Measurements from ENCODE around the gene AFG1L.
"Not testable (repeated sequence)": the region's sequence is repeated elsewhere in the genome, so short reads cannot be mapped to it uniquely, and the experiment has no call there.

The AFG1L gene

DNA sequence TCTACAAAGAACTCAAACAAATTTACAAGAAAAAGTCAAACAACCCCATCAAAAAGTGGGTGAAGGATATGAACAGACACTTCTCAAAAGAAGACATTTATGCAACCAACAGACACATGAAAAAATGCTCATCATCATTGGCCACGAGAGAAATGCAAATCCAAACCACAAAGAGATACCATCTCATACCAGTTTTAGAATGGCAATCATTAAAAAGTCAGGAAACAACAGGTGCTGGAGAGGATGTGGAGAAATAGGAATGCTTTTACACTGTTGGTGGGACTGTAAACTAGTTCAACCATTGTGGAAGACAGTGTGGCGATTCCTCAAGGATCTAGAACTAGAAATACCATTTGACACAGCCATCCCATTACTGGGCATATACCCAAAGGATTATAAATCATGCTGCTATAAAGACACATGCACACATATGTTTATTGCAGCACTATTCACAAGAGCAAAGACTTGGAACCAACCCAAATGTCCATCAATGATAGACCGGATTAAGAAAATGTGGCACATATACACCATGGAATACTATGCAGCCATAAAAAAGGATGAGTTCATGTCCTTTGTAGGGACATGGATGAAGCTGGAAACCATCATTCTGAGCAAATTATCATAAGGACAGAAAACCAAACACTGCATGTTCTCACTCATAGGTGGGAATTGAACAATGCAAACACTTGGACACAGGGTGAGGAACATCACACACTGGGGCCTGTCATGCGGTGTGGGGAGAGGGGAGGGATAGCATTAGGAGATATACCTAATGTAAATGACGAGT lies 121.4 kb downstream of the AFG1L start:
- DNase-seq (ENCODE audit: low read depth): not testable (repeated sequence)

- DNase-seq (ENCODE audit: low read depth): no peak
These were observed 122.2 kb downstream of the AFG1L start for GRCh38 chr6:108417027-108417426.

GRCh38 chr6:108419474-108419873 lies 124.6 kb downstream of the AFG1L start:
- no peak for DNase-seq (ENCODE audit: low read depth)

- DNase-seq (ENCODE audit: low read depth): no peak
These were observed 125.2 kb downstream of the AFG1L start for GRCh38 chr6:108419934-108420609.

GRCh38 chr6:108421366-108421765 lies 126.5 kb downstream of the AFG1L start:
- DNase-seq (ENCODE audit: low read depth): no peak

GRCh38 chr6:108423982-108424705 lies 129.3 kb downstream of the AFG1L start:
- no peak for DNase-seq (ENCODE audit: low read depth)

- DNase-seq (ENCODE audit: low read depth): no peak
These were observed 130.6 kb downstream of the AFG1L start for GRCh38 chr6:108425428-108425827.

DNA sequence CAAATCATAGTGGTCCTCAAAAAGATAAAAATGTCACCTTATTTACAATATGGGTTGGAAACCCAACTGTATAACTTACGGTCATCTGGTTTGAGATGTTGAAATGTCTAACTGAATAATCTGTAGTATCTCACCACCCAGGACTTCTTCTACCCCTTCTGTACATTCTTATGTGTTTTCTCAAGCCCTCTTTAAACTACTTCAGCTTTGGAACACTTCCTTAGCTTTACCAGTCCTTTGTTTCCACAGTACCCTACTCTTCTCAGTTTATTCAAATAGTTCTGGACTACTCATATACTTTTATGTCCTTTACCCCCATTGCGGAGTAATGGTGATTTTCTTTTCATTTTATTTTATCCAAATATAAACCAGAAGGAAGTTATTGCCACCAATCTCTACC lies 137.3 kb downstream of the AFG1L start:
- DNase-seq (ENCODE audit: low read depth): no peak

GRCh38 chr6:108432792-108433191 lies 137.9 kb downstream of the AFG1L start:
- DNase-seq (ENCODE audit: low read depth): no peak

- no peak for DNase-seq (ENCODE audit: low read depth)
These were observed 139.4 kb downstream of the AFG1L start for GRCh38 chr6:108434222-108434621.

GRCh38 chr6:108435391-108435790 lies 140.5 kb downstream of the AFG1L start:
- DNase-seq (ENCODE audit: low read depth): no peak

- no peak for DNase-seq (ENCODE audit: low read depth)
These were observed 141.9 kb downstream of the AFG1L start for GRCh38 chr6:108436771-108437170.

DNA sequence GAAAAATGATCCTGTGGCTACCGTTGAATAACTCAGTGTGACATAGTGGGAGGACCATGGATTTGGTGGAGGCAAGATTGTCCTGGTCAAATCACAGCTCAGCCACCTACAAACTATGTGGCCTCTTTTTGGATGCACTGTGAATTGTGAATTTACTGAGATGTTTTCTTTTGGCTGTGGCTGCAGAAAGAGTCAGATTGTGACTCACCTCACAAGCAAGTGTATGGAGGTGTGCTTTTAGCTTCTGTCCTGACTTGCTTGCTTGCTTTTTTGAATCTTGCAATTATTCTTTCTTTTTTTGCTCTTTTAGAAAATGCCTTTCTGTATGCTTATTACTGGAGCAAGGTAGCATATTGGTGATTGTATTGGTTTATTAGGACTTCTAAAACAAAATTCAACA lies 143.0 kb downstream of the AFG1L start:
- DNase-seq (ENCODE audit: low read depth): no peak

- DNase-seq (ENCODE audit: low read depth): no peak
These were observed 144.1 kb downstream of the AFG1L start for GRCh38 chr6:108438918-108439317.

DNA sequence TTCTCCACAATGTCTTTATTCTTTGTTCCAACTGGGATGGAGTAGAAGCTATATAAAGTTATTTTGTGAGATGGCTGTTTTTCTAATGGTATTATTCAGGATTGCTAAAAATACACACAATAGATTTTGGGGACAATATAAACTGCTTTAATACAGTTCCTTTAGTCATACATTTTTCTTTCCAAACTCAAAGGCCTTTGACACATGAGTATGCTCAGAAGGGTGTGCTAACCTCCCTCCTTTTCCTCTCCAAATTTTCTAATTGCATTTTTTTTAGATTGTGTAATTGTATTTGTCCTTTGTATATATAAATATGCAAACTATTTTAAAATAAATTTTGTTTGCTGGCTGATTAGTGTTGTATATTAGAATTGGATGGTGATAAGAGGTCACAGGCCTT lies 146.3 kb downstream of the AFG1L start:
- no peak for DNase-seq (ENCODE audit: low read depth)

DNA sequence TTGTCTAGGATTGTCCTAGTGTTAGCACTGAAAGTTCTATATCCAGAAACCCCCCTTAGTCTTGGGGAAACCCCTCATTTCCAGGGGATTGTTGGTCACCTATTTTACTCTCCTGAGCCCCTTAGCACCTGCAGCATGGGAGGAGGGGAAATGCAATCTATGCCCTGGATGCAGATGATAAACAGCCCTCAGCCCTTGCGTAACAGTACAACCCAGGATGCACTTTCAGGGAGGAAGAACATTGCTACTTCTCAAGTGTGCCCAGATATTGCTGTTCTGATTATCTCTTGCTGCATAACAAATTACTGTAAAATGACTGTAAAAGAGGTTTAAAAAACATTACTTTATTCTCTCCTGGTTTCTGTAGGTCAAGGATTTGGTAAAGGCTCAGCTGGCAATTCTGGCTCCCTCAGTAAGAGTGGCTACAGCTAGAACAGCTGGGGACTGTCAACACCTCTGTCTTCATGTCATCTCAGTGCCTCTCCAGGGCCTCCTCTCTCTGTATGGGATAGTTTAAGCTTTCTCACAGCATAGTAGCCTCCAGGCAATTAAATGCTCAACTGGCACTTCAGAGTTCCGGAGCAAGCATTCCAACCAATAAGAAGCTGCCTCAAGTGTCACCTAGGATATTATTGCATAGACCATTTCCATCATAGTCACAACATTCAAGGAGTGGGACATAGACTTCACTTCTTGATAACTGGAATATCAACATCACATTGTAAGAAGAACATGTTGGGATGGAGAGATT lies 148.1 kb downstream of the AFG1L start:
- no peak for DNase-seq (ENCODE audit: low read depth)

DNA sequence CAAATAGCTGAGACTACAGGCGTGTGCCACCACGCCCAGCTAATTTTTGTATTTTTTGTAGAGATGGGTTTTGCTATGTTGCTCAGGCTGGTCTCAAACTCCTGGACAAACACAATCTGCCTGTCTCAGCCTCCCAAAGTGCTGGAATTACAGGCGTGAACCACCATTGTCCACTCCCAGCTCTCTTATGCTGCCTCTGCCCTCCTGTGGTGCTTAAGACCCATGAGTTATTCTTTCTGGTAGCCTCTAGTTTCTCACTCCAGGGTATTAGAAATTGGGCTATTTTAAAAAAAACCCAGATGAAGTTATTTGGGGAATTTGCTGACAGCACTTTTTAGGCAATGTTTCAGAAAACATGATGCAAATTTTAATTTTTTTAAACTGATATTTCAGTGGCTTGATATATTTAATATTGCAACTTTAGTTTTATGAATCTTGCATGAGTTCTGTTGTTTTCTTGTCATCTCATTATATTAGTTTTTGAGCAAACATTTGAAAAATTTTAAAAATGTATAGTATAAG lies 151.8 kb downstream of the AFG1L start:
- no peak for DNase-seq (ENCODE audit: low read depth)

DNA sequence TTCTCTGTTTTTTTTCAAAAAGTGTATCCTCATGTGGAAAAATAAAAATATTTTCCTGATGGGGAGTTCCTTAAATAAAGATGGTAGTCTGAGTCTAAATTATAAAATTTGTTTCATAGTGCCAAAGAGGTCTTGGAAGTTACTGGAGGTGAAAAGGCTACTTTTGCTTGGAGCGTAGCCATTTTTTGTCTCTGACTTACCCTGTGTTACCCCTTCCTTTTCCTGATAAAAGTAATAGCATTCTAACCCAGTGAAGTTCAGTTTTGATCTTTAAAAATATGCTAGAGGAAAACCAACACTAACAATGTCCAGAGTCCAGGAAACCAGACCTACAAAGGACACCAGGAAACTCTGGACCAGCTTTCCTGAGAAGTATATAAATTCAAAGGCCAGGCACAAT lies 153.6 kb downstream of the AFG1L start:
- no peak for DNase-seq (ENCODE audit: low read depth)

DNA sequence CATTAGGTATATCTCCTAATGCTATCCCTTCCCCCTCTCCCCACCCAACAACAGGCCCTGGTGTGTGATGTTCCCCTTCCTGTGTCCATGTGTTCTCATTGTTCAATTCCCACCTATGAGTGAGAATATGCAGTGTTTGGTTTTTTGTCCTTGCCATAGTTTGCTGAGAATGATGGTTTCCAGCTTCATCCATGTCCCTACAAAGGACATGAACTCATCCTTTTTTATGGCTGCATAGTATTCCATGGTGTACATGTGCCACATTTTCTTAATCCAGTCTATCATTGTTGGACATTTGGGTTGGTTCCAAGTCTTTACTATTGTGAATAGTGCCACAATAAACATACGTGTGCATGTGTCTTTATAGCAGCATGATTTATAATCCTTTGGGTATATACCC lies 154.9 kb downstream of the AFG1L start:
- DNase-seq (ENCODE audit: low read depth): not testable (repeated sequence)

DNA sequence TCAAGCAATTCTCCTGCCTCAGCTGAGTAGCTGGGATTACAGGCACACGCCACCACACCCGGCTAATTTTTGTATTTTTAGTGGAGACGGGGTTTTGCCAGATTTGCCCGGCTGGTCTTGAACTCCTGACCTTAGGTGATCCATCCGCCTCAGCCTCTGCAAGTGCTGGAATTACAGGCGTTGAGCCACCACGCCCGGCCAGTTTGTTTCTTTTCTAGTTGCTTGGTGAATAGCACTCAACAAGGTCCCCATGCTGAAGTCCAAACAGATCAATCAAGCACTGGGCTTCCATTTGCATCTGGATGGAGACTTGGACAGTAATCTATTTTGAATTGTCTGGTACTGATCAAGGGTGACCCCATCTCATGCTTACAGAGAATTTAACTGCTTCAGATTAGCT lies 157.0 kb downstream of the AFG1L start:
- no peak for DNase-seq (ENCODE audit: low read depth)

DNA sequence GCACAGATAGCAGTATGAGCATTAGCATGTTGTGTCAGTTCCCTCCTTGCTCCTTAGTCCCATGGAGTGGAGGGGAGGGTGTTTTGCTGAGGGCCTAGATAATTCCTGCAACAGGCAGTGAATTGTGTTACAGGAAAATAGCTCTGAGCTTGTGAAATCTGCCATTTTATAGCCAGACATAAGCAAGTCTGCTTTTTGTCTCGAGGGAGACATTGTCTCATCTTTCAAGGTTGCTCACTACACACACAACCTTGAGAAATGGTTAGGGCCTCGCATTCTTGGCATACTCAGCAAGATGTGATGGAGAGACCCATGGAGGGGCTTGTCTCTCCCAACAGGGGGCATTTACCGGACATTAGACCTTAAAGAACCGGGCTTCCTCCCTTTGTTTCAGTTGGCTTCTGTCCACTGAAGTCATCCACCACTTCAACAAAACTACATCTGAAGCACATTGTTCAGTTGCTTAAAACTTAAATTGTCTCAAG lies 157.9 kb downstream of the AFG1L start:
- no peak for DNase-seq (ENCODE audit: low read depth)

Data from T follicular helper cell (primary cell).